GM12875 (cell line): Measurements from ENCODE around the gene NXPH4.
A peak's percentile ranks its signal among the peaks of the same experiment; 100 is the strongest.

Experiments used
- H3K4me3 ChIP-seq: one replicate; pipeline ENCODE4 v1.5.1; 2011; ENCODE audit warnings: low read depth, low read length, control low read depth
- CTCF ChIP-seq: IDR thresholded peaks from 2 replicates; pipeline ENCODE4 v1.5.1; 2011; ENCODE audit warnings: low read depth, mild to moderate bottlenecking, control low read depth, inconsistent platforms, low read length, moderate library complexity, borderline replicate concordance; ENCODE audit not compliant: insufficient read depth

Gene NXPH4

GRCh38 chr12:57239587-57240065 is 23.0 kb downstream of the NXPH4 start:
- TF ChIP-seq CTCF = no peak
- H3K4me3 ChIP-seq = peak overlapping the region; percentile 62

GRCh38 chr12:57240066-57240921 is 23.7 kb downstream of the NXPH4 start:
- TF ChIP-seq CTCF = no peak
- peak overlapping the region; percentile 62 for H3K4me3 ChIP-seq

GRCh38 chr12:57240926-57241401 is 24.4 kb downstream of the NXPH4 start:
- H3K4me3 ChIP-seq = peak overlapping the region; percentile 62
- TF ChIP-seq CTCF = no peak

GRCh38 chr12:57241402-57242310 is 25.1 kb downstream of the NXPH4 start:
- no peak overlapping the region for H3K4me3 ChIP-seq
- no peak for TF ChIP-seq CTCF

- TF ChIP-seq CTCF = no peak
- no peak overlapping the region for H3K4me3 ChIP-seq
Measured at GRCh38 chr12:57242329-57242690, 25.7 kb downstream of the NXPH4 start.

GRCh38 chr12:57242691-57243454 is 26.3 kb downstream of the NXPH4 start:
- TF ChIP-seq CTCF = peak; percentile 82
- H3K4me3 ChIP-seq = peak overlapping the region; percentile 12
